GM18517 (cell line): ENCODE data around the gene CHFR.
"Not testable (repeated sequence)": the region's sequence is repeated elsewhere in the genome, so short reads cannot be mapped to it uniquely, and the experiment has no call there.

Source experiments
- ATAC-seq: cut with Tn5 transposase; IDR thresholded peaks from one replicate; pipeline ENCODE4 v1.9.1; 2021; ENCODE audit warnings: mild to moderate bottlenecking, moderate library complexity; ENCODE audit not compliant: unreplicated experiment

CHFR gene

GRCh38 chr12:132881818-132882217 lies 5.6 kb downstream of the CHFR start:
- no peak for ATAC-seq

GRCh38 chr12:132874620-132875019 lies 12.8 kb downstream of the CHFR start:
- ATAC-seq, result not testable (repeated sequence)

- ATAC-seq, result no peak
Observed at GRCh38 chr12:132874175-132874574, 13.2 kb downstream of the CHFR start.

GRCh38 chr12:132873724-132874123 lies 13.7 kb downstream of the CHFR start:
- no peak for ATAC-seq

- no peak for ATAC-seq
Observed at GRCh38 chr12:132872975-132873421, 14.4 kb downstream of the CHFR start.

GRCh38 chr12:132872073-132872855 lies 15.1 kb downstream of the CHFR start:
- no peak for ATAC-seq

- no peak for ATAC-seq
Observed at GRCh38 chr12:132869551-132869950, 17.9 kb downstream of the CHFR start.

- no peak for ATAC-seq
Observed at GRCh38 chr12:132866251-132866828, 21.1 kb downstream of the CHFR start.

GRCh38 chr12:132861558-132861957 lies 25.8 kb downstream of the CHFR start:
- no peak for ATAC-seq

- no peak for ATAC-seq
Observed at GRCh38 chr12:132858718-132859266, 28.6 kb downstream of the CHFR start.

GRCh38 chr12:132857019-132857418 lies 30.4 kb downstream of the CHFR start:
- not testable (repeated sequence) for ATAC-seq

- no peak for ATAC-seq
Observed at GRCh38 chr12:132856581-132856980, 30.8 kb downstream of the CHFR start.

GRCh38 chr12:132855211-132855610 lies 32.2 kb downstream of the CHFR start:
- ATAC-seq, result not testable (repeated sequence)

- no peak for ATAC-seq
Observed at GRCh38 chr12:132853285-132854092, 33.9 kb downstream of the CHFR start.

- ATAC-seq, result no peak
Observed at GRCh38 chr12:132852496-132852895, 34.9 kb downstream of the CHFR start.

- no peak for ATAC-seq
Observed at GRCh38 chr12:132851465-132851864, 35.9 kb downstream of the CHFR start.

- no peak for ATAC-seq
Observed at GRCh38 chr12:132850291-132850690, 37.1 kb downstream of the CHFR start.

- no peak for ATAC-seq
Observed at GRCh38 chr12:132848521-132848920, 38.9 kb downstream of the CHFR start.

GRCh38 chr12:132847363-132848356 lies 39.7 kb downstream of the CHFR start:
- ATAC-seq, result no peak

- not testable (repeated sequence) for ATAC-seq
Observed at GRCh38 chr12:132844681-132845080, 42.7 kb downstream of the CHFR start.
